GM19193 (cell line): ENCODE results near the gene RSPH1.

Source experiments
- POLR2A ChIP-seq: IDR thresholded peaks from 4 replicates; pipeline ENCODE4 v1.6.1; 2011; ENCODE audit not compliant: insufficient read depth, insufficient read length; ENCODE audit errors: extremely low read depth

Gene RSPH1

DNA sequence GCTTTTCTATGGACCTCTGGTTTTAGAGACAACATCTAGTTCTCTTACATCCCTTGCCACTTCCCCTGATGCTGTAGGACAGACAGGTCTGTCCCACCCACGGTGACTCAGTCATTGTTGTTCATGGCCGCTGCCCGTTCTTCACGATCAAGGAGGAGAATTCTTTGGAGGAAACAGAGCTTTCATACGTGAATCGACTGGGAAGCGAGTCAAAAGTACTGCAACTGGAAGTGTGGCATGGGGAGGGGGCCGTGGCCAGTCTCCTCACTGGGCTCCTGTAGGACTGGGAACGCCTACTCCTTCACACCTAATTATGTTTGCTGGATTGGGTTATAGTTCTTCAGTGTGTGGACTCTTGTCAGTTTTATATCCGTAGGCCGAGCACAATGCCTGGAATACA, 13.2 kb upstream of the RSPH1 start:
- TF ChIP-seq POLR2A, result no peak

GRCh38 chr21:42508371-42508770, 12.3 kb upstream of the RSPH1 start:
- TF ChIP-seq POLR2A, result no peak

DNA sequence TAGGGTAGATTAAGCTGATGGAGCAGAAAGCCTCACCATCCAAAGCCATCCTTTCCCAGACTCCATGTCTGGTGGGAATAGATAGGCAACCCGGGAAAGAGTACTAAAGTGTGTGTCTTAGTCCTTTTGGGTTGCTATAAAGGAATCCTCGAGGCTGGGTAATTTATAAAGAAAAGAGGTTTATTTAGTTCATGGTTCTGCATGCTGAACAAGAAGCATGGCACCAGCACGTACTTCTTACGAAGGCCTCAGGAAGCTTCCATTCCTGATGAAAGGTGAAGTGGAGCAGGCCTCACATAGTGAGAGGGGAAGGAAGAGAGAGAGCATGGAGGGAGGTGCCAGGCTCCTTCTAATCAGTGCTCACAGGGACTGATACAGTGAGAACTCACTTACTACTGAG, 11.4 kb upstream of the RSPH1 start:
- TF ChIP-seq POLR2A, result no peak

- TF ChIP-seq POLR2A, result no peak
These were observed 9.2 kb upstream of the RSPH1 start for GRCh38 chr21:42505090-42505726.

GRCh38 chr21:42503711-42504110, 7.7 kb upstream of the RSPH1 start:
- TF ChIP-seq POLR2A, result no peak

DNA sequence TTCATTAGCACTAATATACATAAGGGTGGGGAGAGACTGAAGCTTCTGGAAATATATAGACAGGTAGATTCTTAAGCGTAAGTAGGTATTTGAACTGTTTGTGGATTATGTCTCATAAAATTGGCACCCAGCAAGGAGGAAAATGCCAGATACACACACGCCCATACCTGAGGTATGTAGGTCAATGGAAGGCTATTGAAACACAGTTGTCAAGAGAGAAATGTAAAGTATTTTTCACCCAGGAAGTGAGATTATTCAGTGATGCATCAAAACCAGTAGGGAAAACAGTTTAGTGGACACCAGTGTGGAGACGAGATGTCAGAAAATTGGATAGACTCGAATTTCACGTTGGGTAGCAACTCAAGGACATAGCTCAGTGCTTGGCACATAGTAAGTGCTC, 4.7 kb upstream of the RSPH1 start:
- no peak for TF ChIP-seq POLR2A

- no peak for TF ChIP-seq POLR2A
These were observed 4.2 kb upstream of the RSPH1 start for GRCh38 chr21:42500225-42500624.

DNA sequence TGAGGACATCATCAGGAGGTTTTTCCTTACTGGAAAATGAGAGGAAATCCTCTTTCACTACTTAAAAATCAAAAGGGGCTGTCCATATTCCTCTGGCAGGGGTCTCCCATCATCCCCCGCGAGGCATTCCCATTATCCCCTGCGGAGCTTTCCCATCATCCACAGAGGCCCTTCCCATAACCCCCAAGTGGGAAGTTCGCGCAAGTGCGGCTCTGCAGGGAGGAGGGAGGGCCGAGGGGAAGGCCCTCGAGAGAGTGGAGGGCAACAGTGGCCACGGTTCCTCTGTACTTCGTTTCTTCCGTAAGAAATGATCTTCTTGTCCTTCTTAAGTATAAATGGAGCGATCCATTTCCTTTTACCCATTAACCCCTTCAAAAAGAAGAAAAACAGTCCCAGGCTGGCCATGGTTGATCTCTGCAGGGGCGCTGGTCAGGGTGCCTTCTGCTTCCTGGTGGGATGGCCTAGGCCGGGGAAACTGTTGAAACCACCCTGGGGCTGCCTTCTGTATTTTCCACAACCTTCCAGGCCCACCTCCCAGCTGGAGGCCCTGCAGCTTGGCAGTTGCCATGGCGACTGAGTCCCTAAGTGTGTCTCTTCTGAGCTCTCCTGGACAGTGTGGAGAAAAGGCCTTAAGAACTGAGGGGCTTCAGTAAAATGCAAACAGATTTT, 3.6 kb upstream of the RSPH1 start:
- no peak for TF ChIP-seq POLR2A

GRCh38 chr21:42498012-42498411, 2.0 kb upstream of the RSPH1 start:
- TF ChIP-seq POLR2A, result no peak

GRCh38 chr21:42496839-42497202, 797 bp upstream of the RSPH1 start:
- no peak for TF ChIP-seq POLR2A

- no peak for TF ChIP-seq POLR2A
These were observed 282 bp downstream of the RSPH1 start for GRCh38 chr21:42495765-42496119.

DNA sequence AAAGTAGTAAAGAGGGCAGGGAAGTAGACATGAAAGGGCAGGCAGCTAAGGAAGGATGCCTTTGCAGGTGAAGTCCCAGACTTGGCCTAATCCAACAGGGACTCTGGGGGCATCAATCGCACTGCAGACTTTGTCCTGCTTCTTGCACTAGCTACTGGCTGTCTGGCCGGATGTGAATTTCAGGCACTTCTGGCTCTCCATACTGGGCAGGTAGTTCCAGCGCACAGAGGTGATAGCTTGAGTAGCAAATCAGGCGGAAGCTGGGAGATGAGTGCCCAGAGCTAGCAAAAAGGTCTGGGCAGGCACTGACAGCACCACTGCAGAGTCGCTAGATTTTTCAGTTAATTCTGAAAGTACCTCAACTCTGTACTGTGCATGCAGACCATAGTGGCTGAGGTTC, 997 bp downstream of the RSPH1 start:
- TF ChIP-seq POLR2A, result no peak

DNA sequence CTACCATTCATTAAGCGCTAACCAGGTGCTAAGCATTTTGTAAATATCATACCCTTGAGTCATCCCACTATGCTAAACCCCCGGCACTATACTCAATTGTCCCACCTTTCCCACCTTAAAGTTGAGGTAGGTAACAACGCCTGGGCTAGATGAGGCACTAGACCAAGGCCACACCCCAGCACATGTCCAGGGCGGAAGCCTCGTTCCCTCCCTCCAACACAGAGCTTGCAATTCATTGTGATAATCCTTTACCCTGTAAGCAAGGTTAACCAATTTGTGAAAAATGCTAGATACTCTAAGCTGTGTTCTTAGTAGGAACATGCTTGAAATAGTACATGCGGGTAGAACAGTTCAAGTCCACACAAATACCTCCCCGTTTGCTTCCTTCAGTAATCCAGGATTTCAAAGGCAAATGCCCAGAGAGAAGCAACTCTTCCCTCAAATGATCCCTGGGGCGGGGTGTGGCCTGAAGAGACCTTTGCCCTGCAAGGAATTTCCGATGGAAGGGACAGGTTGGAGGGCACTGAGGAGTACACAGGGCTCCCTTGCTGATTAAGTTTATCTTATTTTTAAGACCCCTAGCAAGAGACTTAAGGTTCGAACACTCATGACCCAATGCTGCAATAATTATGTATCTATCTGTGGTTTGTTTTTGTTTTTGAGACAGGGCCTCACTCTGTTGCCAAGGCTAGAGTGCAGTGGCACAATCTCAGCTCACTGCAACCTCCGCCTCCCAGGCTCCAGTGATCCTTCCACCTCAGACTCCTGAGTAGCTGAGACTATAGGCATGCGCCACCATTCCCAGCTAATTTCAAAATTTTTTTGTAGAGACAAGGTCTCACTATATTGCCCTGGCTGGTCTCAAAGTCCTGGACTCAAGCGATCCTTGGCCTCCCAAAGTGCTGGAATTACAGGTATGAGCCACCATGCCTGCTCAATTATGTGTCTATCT, 2.6 kb downstream of the RSPH1 start:
- TF ChIP-seq POLR2A, result no peak

DNA sequence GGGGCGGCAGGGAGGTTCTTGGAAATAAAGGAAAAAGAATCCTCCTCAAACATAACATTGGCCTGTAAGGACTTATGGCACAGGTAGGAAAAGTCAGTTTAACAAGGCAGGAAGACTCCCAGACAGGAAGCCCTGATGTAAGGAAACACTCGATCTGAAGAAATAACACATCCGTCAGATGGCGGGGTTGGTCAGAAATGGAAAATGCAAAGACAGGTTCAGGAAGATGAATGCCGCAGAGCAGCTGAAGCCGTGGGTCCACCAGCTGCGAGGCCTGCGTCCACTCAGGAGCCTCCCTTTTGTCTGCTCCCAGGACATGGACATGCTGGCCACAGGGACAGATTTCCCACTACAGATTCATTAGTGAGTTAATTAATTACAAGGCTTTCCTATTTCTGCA, 3.8 kb downstream of the RSPH1 start:
- no peak for TF ChIP-seq POLR2A

GRCh38 chr21:42491328-42491727, 4.7 kb downstream of the RSPH1 start:
- TF ChIP-seq POLR2A, result no peak

DNA sequence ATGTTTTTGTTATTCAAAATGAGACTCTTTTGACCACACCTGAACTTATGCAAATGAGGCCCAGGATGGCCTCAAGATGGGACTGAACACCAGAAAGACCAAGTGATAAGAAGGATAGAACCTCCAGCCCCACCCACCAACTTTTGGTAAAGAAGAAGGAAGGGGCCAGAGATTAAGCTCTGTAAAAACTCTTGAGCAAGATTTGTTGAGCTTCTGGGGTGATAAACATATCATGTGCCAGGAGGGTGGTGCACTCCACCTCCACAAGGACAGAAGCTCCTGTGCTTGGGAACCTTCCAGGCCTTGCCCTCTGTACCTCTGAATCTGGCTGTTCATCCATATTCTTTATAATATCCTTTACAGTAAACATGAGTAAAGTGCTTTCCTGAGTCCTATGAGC, 5.3 kb downstream of the RSPH1 start:
- TF ChIP-seq POLR2A, result no peak
